Mesendoderm (in vitro differentiated cells): ENCODE results near the gene RYR3.

Experiments
- DNase-seq: peaks from one replicate; pipeline ENCODE4 v3.0.0; 2013
- H2AK5ac ChIP-seq: 2 replicates; pipeline ENCODE4 v1.6.1; 2013; ENCODE audit warnings: low read length, inconsistent platforms
- H2BK120ac ChIP-seq: 2 replicates; pipeline ENCODE4 v1.6.1; 2013; ENCODE audit warnings: low read depth, mild to moderate bottlenecking, low read length, moderate library complexity, mixed read lengths
- H2BK15ac ChIP-seq: replicated peaks from 2 replicates; pipeline ENCODE4 v1.6.1; 2013; ENCODE audit warnings: low read depth, mild to moderate bottlenecking, moderate library complexity
- H2BK5ac ChIP-seq: 2 replicates; pipeline ENCODE4 v1.6.1; 2013; ENCODE audit warnings: low read length, inconsistent platforms
- H3K18ac ChIP-seq: 2 replicates; pipeline ENCODE4 v1.6.1; 2013; ENCODE audit warnings: mild to moderate bottlenecking, low read length, mixed read lengths
- H3K23ac ChIP-seq: one replicate; pipeline ENCODE4 v1.6.1; 2013; ENCODE audit warnings: low read length
- H3K27ac ChIP-seq: 2 replicates; pipeline ENCODE4 v1.5.1; 2013; ENCODE audit warnings: low read depth, mild to moderate bottlenecking, inconsistent platforms, low read length, moderate library complexity
- H3K27me3 ChIP-seq: 2 replicates; pipeline ENCODE4 v1.6.1; 2013; ENCODE audit warnings: low read length, control low read depth, mild to moderate bottlenecking, inconsistent platforms; ENCODE audit not compliant: insufficient read depth, poor library complexity
- H3K36me3 ChIP-seq: 2 replicates; pipeline ENCODE4 v1.6.1; 2013; ENCODE audit warnings: low read length, inconsistent platforms; ENCODE audit not compliant: control insufficient read depth, insufficient read depth
- H3K4ac ChIP-seq: one replicate; pipeline ENCODE4 v1.6.1; 2013; ENCODE audit warnings: low read depth, mild to moderate bottlenecking, low read length, moderate library complexity
- H3K4me1 ChIP-seq: 2 replicates; pipeline ENCODE4 v1.6.1; 2013; ENCODE audit warnings: low read depth, low read length, inconsistent platforms; ENCODE audit not compliant: control insufficient read depth
- H3K4me2 ChIP-seq: 2 replicates; pipeline ENCODE4 v1.6.1; 2013; ENCODE audit warnings: low read length
- H3K4me3 ChIP-seq: 2 replicates; pipeline ENCODE4 v1.5.1; 2013; ENCODE audit warnings: mild to moderate bottlenecking, low read length
- H3K56ac ChIP-seq: one replicate; pipeline ENCODE4 v1.6.1; 2013; ENCODE audit warnings: low read length
- H3K79me1 ChIP-seq: 2 replicates; pipeline ENCODE4 v1.6.1; 2013; ENCODE audit warnings: low read length, inconsistent platforms
- H3K79me2 ChIP-seq: 2 replicates; pipeline ENCODE4 v1.6.1; 2013; ENCODE audit warnings: mild to moderate bottlenecking, low read length; ENCODE audit not compliant: control insufficient read depth, insufficient read depth
- H3K9ac ChIP-seq: 2 replicates; pipeline ENCODE4 v1.6.1; 2013; ENCODE audit warnings: low read length, inconsistent platforms
- H4K5ac ChIP-seq: one replicate; pipeline ENCODE4 v1.6.1; 2013; ENCODE audit warnings: low read length
- H4K8ac ChIP-seq: one replicate; pipeline ENCODE4 v1.6.1; 2013; ENCODE audit warnings: low read depth, mild to moderate bottlenecking, control low read depth, low read length, moderate library complexity
- WGBS: extraction: QIAGEN DNeasy Blood & Tissue Kit; methylation state at CpG from one replicate; pipeline ENCODE4 v1.1.7; 2013; ENCODE audit warnings: low lambda C conversion rate, missing lambda C conversion rate; ENCODE audit not compliant: insufficient coverage; ENCODE audit errors: extremely low coverage; 5-methylcytosine and 5-hydroxymethylcytosine counted together

RYR3 gene

DNA sequence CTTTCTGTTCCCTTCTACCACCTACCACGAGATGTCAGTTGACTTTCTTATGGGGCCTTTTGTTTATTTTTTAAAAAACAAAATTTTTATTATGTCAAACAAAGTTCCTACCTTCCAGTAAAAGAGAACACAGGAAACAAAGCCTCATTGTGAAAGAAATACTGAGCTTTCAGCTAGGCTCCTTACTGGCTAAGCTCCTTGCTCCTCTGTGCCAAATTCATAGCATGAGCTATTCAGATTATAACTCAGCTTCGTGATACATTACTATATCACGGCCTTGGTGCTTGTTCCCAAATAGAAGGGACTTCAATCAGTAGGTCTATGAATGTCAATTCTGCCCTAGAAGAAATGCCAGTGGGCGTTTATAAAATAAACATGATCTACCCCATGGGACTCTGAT is 511.7 kb downstream of the RYR3 start:
- Histone ChIP-seq H4K8ac (no peak overlapping the region), H2BK15ac (no peak overlapping the region), H3K4me2 (no peak overlapping the region), H3K4me1 (no peaks in the 10 kb centered on the region), H3K23ac (no peak overlapping the region), H3K27me3 (no peaks in the 10 kb centered on the region), H3K4ac (no peak overlapping the region), H3K36me3 (no peaks in the 10 kb centered on the region), H2AK5ac (no peak overlapping the region), H3K79me1 (no peaks in the 10 kb centered on the region), H3K79me2 (no peaks in the 10 kb centered on the region), H3K18ac (no peak overlapping the region), H2BK5ac (no peak overlapping the region), H3K56ac (no peak overlapping the region), H3K9ac (no peak overlapping the region), H4K5ac (no peak overlapping the region), H2BK120ac (no peak overlapping the region), H3K4me3 (no peak overlapping the region), H3K27ac (no peak overlapping the region)
- WGBS = no CpG with 5 or more reads among the region's 4 CpGs
- no peak for DNase-seq

DNA sequence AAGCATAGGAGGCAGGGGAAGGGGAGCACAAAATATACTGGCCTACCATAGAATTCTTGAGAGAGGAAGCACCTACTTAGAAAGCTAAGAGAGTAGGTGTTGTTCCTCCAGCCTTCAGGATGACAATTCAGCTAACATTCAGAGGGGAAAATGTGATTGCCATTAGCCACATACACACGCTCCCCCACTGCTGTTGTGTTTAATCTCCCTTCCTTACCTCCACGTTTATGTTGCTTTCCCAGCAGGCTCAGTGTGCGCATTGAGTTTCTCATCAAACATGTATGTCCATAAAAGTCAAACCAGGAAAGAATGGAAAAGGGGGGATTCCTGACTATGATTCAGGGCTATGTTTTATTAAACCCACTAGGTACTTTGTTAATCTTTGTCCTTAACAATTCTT is 512.4 kb downstream of the RYR3 start:
- no peak overlapping the region for H3K27ac ChIP-seq
- H2BK120ac ChIP-seq = no peak overlapping the region
- H3K4me3 ChIP-seq = no peak overlapping the region
- no peak overlapping the region for H3K56ac ChIP-seq
- H3K4me2 ChIP-seq = no peak overlapping the region
- no peak overlapping the region for H3K23ac ChIP-seq
- no peak for DNase-seq
- H3K79me2 ChIP-seq = no peaks in the 10 kb centered on the region
- no peak overlapping the region for H4K5ac ChIP-seq
- H3K4ac ChIP-seq = no peak overlapping the region
- H4K8ac ChIP-seq = no peak overlapping the region
- no peaks in the 10 kb centered on the region for H3K4me1 ChIP-seq
- no peak overlapping the region for H2AK5ac ChIP-seq
- no peak overlapping the region for H3K18ac ChIP-seq
- H3K36me3 ChIP-seq = no peaks in the 10 kb centered on the region
- no peak overlapping the region for H3K9ac ChIP-seq
- H2BK5ac ChIP-seq = no peak overlapping the region
- WGBS = no CpG with 5 or more reads among the region's 3 CpGs
- no peaks in the 10 kb centered on the region for H3K79me1 ChIP-seq
- H3K27me3 ChIP-seq = no peaks in the 10 kb centered on the region
- no peak overlapping the region for H2BK15ac ChIP-seq

DNA sequence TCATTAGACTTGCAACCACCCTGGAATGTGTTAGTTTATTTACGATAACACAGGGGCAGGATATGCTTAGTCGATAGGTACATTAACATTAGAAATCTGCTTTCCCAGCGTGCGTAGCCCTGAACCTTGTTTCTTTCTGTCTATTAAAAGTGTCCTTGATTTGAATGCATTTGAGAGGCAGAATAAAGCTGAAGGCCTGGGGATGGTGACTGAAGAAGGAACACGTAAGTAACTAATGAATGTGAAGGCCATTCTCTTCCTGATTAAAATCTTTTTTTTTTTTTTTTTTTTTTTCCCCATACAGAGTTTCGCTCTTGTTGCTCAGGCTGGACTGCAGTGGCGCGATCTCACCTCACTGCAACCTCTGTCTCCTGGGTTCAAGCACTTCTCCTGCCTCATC is 514.7 kb downstream of the RYR3 start:
- no peak for DNase-seq
- Histone ChIP-seq H3K27me3 (no peaks in the 10 kb centered on the region), H2BK15ac (no peak overlapping the region), H3K79me2 (no peaks in the 10 kb centered on the region), H3K4me1 (no peaks in the 10 kb centered on the region), H3K36me3 (no peaks in the 10 kb centered on the region), H2BK120ac (no peak overlapping the region), H3K56ac (no peak overlapping the region), H3K79me1 (no peaks in the 10 kb centered on the region), H4K5ac (no peak overlapping the region), H4K8ac (no peak overlapping the region), H3K4me2 (no peak overlapping the region), H3K4me3 (no peak overlapping the region), H2AK5ac (no peak overlapping the region), H3K9ac (no peak overlapping the region), H3K27ac (no peak overlapping the region), H3K18ac (no peak overlapping the region), H2BK5ac (no peak overlapping the region), H3K23ac (no peak overlapping the region), H3K4ac (no peak overlapping the region)
- no CpG with 5 or more reads among the region's 8 CpGs for WGBS

DNA sequence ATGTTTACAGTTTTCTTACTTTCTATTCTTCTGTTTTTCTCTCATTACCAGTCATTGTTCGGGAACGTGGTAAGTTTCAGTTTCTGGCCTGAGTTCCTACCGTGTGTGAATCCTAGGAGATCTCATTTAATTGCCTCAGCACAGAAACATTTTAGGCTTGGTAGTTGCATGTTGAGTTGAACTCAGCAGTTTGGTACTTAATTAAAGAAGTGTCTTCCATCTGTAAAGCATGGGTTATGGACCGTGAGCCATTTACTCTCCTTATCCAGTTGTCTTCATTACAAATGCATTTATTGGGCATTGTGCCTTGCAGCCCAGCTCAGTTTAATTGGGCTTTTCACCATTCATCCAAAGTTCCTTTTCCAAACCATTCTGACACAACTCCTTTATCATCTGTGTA is 515.4 kb downstream of the RYR3 start:
- H4K5ac ChIP-seq = no peak overlapping the region
- no CpG with 5 or more reads among the region's 4 CpGs for WGBS
- DNase-seq = no peak
- H3K27ac ChIP-seq = no peak overlapping the region
- no peak overlapping the region for H3K4me3 ChIP-seq
- H3K4me1 ChIP-seq = no peaks in the 10 kb centered on the region
- H3K36me3 ChIP-seq = no peaks in the 10 kb centered on the region
- H3K79me1 ChIP-seq = no peaks in the 10 kb centered on the region
- H3K4me2 ChIP-seq = no peak overlapping the region
- H3K18ac ChIP-seq = no peak overlapping the region
- no peak overlapping the region for H2BK15ac ChIP-seq
- no peak overlapping the region for H3K9ac ChIP-seq
- no peaks in the 10 kb centered on the region for H3K79me2 ChIP-seq
- no peak overlapping the region for H2BK120ac ChIP-seq
- no peak overlapping the region for H3K4ac ChIP-seq
- no peak overlapping the region for H3K56ac ChIP-seq
- H2AK5ac ChIP-seq = no peak overlapping the region
- H4K8ac ChIP-seq = no peak overlapping the region
- H3K27me3 ChIP-seq = no peaks in the 10 kb centered on the region
- H3K23ac ChIP-seq = no peak overlapping the region
- no peak overlapping the region for H2BK5ac ChIP-seq

DNA sequence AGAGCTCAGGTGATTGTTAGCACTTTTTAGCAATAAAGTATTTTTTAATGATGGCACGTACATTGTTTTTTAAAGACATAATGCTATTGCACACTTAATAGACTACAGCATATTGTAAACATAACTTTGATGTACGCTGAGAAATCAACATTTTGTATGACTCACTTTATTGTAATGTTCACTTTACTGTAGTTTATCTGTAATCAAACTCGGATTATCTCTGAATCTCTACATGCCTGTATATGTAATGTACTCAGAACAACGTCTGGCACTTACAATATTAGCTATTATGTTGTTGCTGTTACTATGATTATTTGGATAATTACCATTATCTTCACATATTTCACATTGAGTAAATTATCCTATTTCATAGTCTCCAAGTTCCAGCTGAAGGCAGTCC is 519.6 kb downstream of the RYR3 start:
- Histone ChIP-seq H3K79me1 (no peaks in the 10 kb centered on the region), H3K27me3 (no peaks in the 10 kb centered on the region), H4K5ac (no peak overlapping the region), H3K79me2 (no peaks in the 10 kb centered on the region), H3K18ac (no peak overlapping the region), H2BK5ac (no peak overlapping the region), H2AK5ac (no peak overlapping the region), H3K9ac (no peak overlapping the region), H3K4me1 (peaks cover 3% of the 10 kb centered on the region), H2BK120ac (no peak overlapping the region), H3K56ac (no peak overlapping the region), H3K4me3 (no peak overlapping the region), H3K27ac (no peak overlapping the region), H2BK15ac (no peak overlapping the region), H3K23ac (no peak overlapping the region), H3K4me2 (no peak overlapping the region), H3K36me3 (no peaks in the 10 kb centered on the region), H4K8ac (no peak overlapping the region), H3K4ac (no peak overlapping the region)
- no peak for DNase-seq
- WGBS = no CpG with 5 or more reads among the region's 4 CpGs

DNA sequence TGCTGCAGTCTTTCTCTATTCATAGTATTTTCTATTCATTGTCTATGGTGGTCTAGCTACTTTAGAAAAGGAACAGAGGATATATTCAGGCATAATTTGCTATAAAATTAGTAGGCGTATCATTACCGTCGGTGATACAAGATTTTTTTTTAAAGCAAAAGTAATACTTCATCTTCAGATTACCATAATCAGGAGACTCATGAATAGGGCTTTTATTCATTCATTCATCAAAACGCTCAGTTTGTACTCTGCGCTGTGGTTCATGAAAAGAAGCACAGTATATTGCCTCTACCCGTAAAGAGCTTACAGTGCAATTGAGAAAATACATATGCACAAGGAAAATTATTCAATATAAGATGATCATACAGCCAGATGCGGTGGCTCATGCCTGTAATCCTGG is 520.9 kb downstream of the RYR3 start:
- Histone ChIP-seq H3K27me3 (no peaks in the 10 kb centered on the region), H3K4me3 (no peak overlapping the region), H3K36me3 (no peaks in the 10 kb centered on the region), H2BK15ac (no peak overlapping the region), H4K8ac (no peak overlapping the region), H3K18ac (no peak overlapping the region), H2AK5ac (no peak overlapping the region), H2BK5ac (no peak overlapping the region), H3K56ac (no peak overlapping the region), H3K79me2 (no peaks in the 10 kb centered on the region), H3K9ac (no peak overlapping the region), H3K4me2 (no peak overlapping the region), H3K27ac (no peak overlapping the region), H3K4me1 (peaks cover 6% of the 10 kb centered on the region), H4K5ac (no peak overlapping the region), H3K4ac (no peak overlapping the region), H3K23ac (no peak overlapping the region), H3K79me1 (no peaks in the 10 kb centered on the region), H2BK120ac (no peak overlapping the region)
- no CpG with 5 or more reads among the region's 7 CpGs for WGBS
- no peak for DNase-seq
